Ishikawa (cell line): ENCODE measurements around the gene CEMIP.

Source experiments
- CEBPB ChIP-seq: IDR thresholded peaks from 2 replicates; pipeline ENCODE4 v1.6.1; 2012
- CREB1 ChIP-seq: IDR thresholded peaks from 2 replicates; pipeline ENCODE4 v1.6.1; 2012; ENCODE audit warnings: low read depth
- EGR1 ChIP-seq: IDR thresholded peaks from 2 replicates; pipeline ENCODE4 v1.6.1; 2012
- EP300 ChIP-seq: IDR thresholded peaks from 2 replicates; pipeline ENCODE4 v1.6.1; 2012; ENCODE audit warnings: borderline replicate concordance
- FOXM1 ChIP-seq: IDR thresholded peaks from 2 replicates; pipeline ENCODE4 v1.6.1; 2012; ENCODE audit warnings: low read depth, borderline replicate concordance
- MAX ChIP-seq: IDR thresholded peaks from 2 replicates; pipeline ENCODE4 v1.6.1; 2012
- NFIC ChIP-seq: IDR thresholded peaks from 2 replicates; pipeline ENCODE4 v1.6.1; 2012
- RAD21 ChIP-seq: IDR thresholded peaks from 2 replicates; pipeline ENCODE4 v1.6.1; 2012; ENCODE audit warnings: low read depth
- TAF1 ChIP-seq: IDR thresholded peaks from 2 replicates; pipeline ENCODE4 v1.6.1; 2012; ENCODE audit warnings: low read depth, mild to moderate bottlenecking
- TCF12 ChIP-seq: IDR thresholded peaks from 2 replicates; pipeline ENCODE4 v1.6.1; 2012; ENCODE audit warnings: low read depth
- TEAD4 ChIP-seq: IDR thresholded peaks from 2 replicates; pipeline ENCODE4 v1.6.1; 2012
- YY1 ChIP-seq: IDR thresholded peaks from 2 replicates; pipeline ENCODE4 v1.6.1; 2012; ENCODE audit warnings: low read depth
- ZBTB7A ChIP-seq: IDR thresholded peaks from 2 replicates; pipeline ENCODE4 v1.6.1; 2012; ENCODE audit warnings: low read depth
- TF ChIP-seq, protein P1 (sequence below): IDR thresholded peaks from 2 replicates; pipeline ENCODE4 v1.6.1; 2012
- TF ChIP-seq, protein P2 (sequence below): IDR thresholded peaks from 2 replicates; pipeline ENCODE4 v1.6.1; 2012; ENCODE audit warnings: low read depth, mild to moderate bottlenecking

Gene CEMIP

GRCh38 chr15:80991421-80991820, 212.3 kb downstream of the CEMIP start:
- TF ChIP-seq, protein P1, sequence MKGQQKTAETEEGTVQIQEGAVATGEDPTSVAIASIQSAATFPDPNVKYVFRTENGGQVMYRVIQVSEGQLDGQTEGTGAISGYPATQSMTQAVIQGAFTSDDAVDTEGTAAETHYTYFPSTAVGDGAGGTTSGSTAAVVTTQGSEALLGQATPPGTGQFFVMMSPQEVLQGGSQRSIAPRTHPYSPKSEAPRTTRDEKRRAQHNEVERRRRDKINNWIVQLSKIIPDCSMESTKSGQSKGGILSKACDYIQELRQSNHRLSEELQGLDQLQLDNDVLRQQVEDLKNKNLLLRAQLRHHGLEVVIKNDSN: no peak
- TF ChIP-seq, protein P2, sequence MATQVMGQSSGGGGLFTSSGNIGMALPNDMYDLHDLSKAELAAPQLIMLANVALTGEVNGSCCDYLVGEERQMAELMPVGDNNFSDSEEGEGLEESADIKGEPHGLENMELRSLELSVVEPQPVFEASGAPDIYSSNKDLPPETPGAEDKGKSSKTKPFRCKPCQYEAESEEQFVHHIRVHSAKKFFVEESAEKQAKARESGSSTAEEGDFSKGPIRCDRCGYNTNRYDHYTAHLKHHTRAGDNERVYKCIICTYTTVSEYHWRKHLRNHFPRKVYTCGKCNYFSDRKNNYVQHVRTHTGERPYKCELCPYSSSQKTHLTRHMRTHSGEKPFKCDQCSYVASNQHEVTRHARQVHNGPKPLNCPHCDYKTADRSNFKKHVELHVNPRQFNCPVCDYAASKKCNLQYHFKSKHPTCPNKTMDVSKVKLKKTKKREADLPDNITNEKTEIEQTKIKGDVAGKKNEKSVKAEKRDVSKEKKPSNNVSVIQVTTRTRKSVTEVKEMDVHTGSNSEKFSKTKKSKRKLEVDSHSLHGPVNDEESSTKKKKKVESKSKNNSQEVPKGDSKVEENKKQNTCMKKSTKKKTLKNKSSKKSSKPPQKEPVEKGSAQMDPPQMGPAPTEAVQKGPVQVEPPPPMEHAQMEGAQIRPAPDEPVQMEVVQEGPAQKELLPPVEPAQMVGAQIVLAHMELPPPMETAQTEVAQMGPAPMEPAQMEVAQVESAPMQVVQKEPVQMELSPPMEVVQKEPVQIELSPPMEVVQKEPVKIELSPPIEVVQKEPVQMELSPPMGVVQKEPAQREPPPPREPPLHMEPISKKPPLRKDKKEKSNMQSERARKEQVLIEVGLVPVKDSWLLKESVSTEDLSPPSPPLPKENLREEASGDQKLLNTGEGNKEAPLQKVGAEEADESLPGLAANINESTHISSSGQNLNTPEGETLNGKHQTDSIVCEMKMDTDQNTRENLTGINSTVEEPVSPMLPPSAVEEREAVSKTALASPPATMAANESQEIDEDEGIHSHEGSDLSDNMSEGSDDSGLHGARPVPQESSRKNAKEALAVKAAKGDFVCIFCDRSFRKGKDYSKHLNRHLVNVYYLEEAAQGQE: no peak
- TF ChIP-seq TCF12: no peak

DNA sequence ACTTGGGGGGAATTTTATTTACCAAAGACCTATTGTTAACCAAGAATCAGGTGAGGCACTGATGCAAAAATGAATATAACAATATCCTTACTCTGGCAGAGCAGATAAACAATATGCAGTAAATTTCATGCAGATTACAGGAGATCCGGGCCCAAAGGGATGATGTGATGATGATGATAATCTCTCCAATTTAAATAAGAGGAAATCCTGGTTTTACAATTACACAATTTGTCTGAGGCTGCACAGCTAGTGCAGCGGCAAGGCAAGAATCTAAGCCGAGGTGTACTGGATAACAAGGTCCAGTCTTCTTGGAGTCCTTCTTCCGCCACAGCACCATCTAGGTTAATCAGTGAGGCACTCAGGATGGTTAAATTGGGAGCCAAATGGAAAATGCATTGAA, 212.8 kb downstream of the CEMIP start:
- TF ChIP-seq, protein P2: no peak
- TF ChIP-seq ZBTB7A (no peak), TAF1 (no peak), EP300 (no peak), CREB1 (no peak), CEBPB (no peak), TCF12 (no peak), YY1 (no peak), MAX (no peak), FOXM1 (no peak), RAD21 (no peak), EGR1 (no peak), TEAD4 (no peak), NFIC (no peak)
- TF ChIP-seq, protein P1: no peak

DNA sequence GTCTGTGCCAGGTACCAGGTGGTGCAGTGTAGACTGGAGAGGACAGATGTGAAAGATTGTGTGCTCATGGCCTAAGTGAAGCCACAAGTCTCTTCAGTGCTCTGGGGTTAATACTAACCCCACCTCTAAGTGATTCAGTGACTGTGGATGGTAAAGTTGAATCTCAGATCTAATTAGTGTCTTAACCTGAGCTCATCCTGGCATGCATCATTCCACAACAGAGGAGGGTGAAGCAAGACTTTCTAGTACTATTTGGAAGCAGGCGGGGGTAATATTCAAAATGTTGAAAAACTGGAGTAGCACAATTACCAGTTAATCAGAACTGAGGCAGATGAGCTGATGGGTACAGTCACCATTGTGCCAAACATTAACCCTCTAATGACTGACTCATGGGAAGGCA, 213.3 kb downstream of the CEMIP start:
- TF ChIP-seq EGR1 (no peak), YY1 (no peak), NFIC (no peak), TEAD4 (no peak), ZBTB7A (no peak), RAD21 (no peak), TAF1 (no peak), EP300 (no peak), TCF12 (no peak), MAX (no peak), CREB1 (no peak), FOXM1 (no peak), CEBPB (no peak)
- TF ChIP-seq, protein P1: no peak
- TF ChIP-seq, protein P2: no peak

- TF ChIP-seq ZBTB7A (no peak), RAD21 (peak; percentile 49)
Measured at GRCh38 chr15:80996247-80996646, 217.1 kb downstream of the CEMIP start.

DNA sequence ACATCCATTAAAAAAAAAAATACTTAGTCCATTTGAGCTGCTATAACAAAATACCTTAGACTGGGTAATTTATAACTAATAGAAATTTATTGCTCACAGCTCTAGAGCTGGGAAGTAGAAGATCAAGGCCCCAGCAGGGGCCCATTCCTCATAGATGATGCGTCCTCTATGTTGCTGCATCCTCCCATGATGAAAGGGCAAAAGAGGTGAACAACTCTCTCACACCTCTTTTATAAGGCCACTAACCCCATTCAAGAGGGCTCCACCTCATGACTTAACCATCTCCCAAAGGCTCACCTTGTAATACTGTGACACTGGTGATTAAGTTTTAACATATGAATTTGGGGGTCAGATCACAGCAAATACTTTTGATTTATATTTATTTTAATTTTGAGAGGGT, 218.5 kb downstream of the CEMIP start:
- TF ChIP-seq RAD21: no peak
- TF ChIP-seq, protein P2: no peak
- TF ChIP-seq NFIC: no peak
- TF ChIP-seq TEAD4: no peak
- no peak for TF ChIP-seq EGR1
- TF ChIP-seq ZBTB7A: no peak
- TF ChIP-seq FOXM1: no peak
- TF ChIP-seq CREB1: no peak
- no peak for TF ChIP-seq MAX
- TF ChIP-seq TCF12: no peak
- no peak for TF ChIP-seq EP300
- TF ChIP-seq TAF1: no peak
- TF ChIP-seq, protein P1: no peak
- no peak for TF ChIP-seq CEBPB
- TF ChIP-seq YY1: no peak
